H9 (cell line): Measurements from ENCODE around the gene HBD. TPM values are rescaled to one million over a fixed set of nuclear protein-coding genes. Genes with fewer than 3 reads are reported as not detected.

Experiments
- DNase-seq: peaks from one replicate; pipeline ENCODE4 v3.0.0-alpha.2; 2017
- H2AFZ ChIP-seq: one replicate; pipeline ENCODE4 v1.6.1; 2013; ENCODE audit warnings: mild to moderate bottlenecking, low read length, control low read depth, moderate library complexity
- H2AK5ac ChIP-seq: 2 replicates; pipeline ENCODE4 v1.6.1; 2013; ENCODE audit warnings: low read length, control low read depth, mixed read lengths; ENCODE audit not compliant: insufficient read length
- H2BK120ac ChIP-seq: one replicate; pipeline ENCODE4 v1.6.1; 2013; ENCODE audit warnings: low read depth, mild to moderate bottlenecking, low read length, control low read depth, inconsistent platforms; ENCODE audit not compliant: poor library complexity, severe bottlenecking
- H2BK12ac ChIP-seq: 2 replicates; pipeline ENCODE4 v1.6.1; 2013; ENCODE audit warnings: low read length, control low read depth, mixed read lengths, low read depth; ENCODE audit not compliant: insufficient read length
- H2BK15ac ChIP-seq: 2 replicates; pipeline ENCODE4 v1.6.1; 2013; ENCODE audit warnings: low read depth, low read length, control low read depth
- H2BK20ac ChIP-seq: one replicate; pipeline ENCODE4 v1.6.1; 2013; ENCODE audit warnings: low read depth, mild to moderate bottlenecking, low read length, control low read depth, inconsistent platforms; ENCODE audit not compliant: poor library complexity, severe bottlenecking
- H2BK5ac ChIP-seq: 2 replicates; pipeline ENCODE4 v1.6.1; 2013; ENCODE audit warnings: low read length, control low read depth, mixed read lengths; ENCODE audit not compliant: insufficient read length
- H3K14ac ChIP-seq: 2 replicates; pipeline ENCODE4 v1.6.1; 2013; ENCODE audit warnings: low read length, control low read depth; ENCODE audit not compliant: insufficient read depth
- H3K18ac ChIP-seq: 2 replicates; pipeline ENCODE4 v1.6.1; 2013; ENCODE audit warnings: low read depth, mild to moderate bottlenecking, mixed read lengths, low read length, control low read depth; ENCODE audit not compliant: insufficient read length
- H3K23ac ChIP-seq: 2 replicates; pipeline ENCODE4 v1.6.1; 2013; ENCODE audit warnings: low read length, control low read depth, mixed read lengths, low read depth; ENCODE audit not compliant: insufficient read length
- H3K23me2 ChIP-seq: 2 replicates; pipeline ENCODE4 v1.6.1; 2013; ENCODE audit warnings: low read depth, mild to moderate bottlenecking, mixed read lengths, low read length, control low read depth; ENCODE audit not compliant: insufficient read length, poor library complexity, severe bottlenecking
- H3K27ac ChIP-seq: 2 replicates; pipeline ENCODE4 v1.5.1; 2013; ENCODE audit warnings: low read length, control low read depth, mixed read lengths, low read depth; ENCODE audit not compliant: insufficient read length
- H3K27me3 ChIP-seq: 2 replicates; pipeline ENCODE4 v1.6.1; 2013; ENCODE audit warnings: low read length, control low read depth, inconsistent platforms; ENCODE audit not compliant: insufficient read depth
- H3K4ac ChIP-seq: 2 replicates; pipeline ENCODE4 v1.6.1; 2013; ENCODE audit warnings: low read depth, mild to moderate bottlenecking, control low read depth, inconsistent platforms, low read length, moderate library complexity
- H3K4me1 ChIP-seq: 2 replicates; pipeline ENCODE4 v1.6.1; 2013; ENCODE audit warnings: low read length, control low read depth, inconsistent platforms; ENCODE audit not compliant: insufficient read depth
- H3K4me2 ChIP-seq: 2 replicates; pipeline ENCODE4 v1.6.1; 2013; ENCODE audit warnings: low read length, control low read depth, mixed read lengths; ENCODE audit not compliant: insufficient read length, insufficient read depth
- H3K56ac ChIP-seq: 2 replicates; pipeline ENCODE4 v1.6.1; 2013; ENCODE audit warnings: low read depth, mild to moderate bottlenecking, mixed read lengths, low read length, control low read depth; ENCODE audit not compliant: insufficient read length
- H3K79me1 ChIP-seq: 2 replicates; pipeline ENCODE4 v1.6.1; 2013; ENCODE audit warnings: low read depth, mild to moderate bottlenecking, moderate library complexity, low read length, control low read depth, inconsistent platforms; ENCODE audit not compliant: insufficient read depth, poor library complexity, severe bottlenecking
- H3K79me2 ChIP-seq: 2 replicates; pipeline ENCODE4 v1.6.1; 2013; ENCODE audit warnings: low read length, control low read depth, inconsistent platforms; ENCODE audit not compliant: insufficient read depth
- H3K9ac ChIP-seq: 2 replicates; pipeline ENCODE4 v1.6.1; 2013; ENCODE audit warnings: low read length, control low read depth, mixed read lengths; ENCODE audit not compliant: insufficient read length; ENCODE audit errors: extremely low read depth
- H3K9me3 ChIP-seq: one replicate; pipeline ENCODE4 v1.6.1; 2013; ENCODE audit warnings: low read depth, low read length, inconsistent platforms; ENCODE audit not compliant: control insufficient read depth
- H3T11ph ChIP-seq: one replicate; pipeline ENCODE4 v1.6.1; 2013; ENCODE audit warnings: mild to moderate bottlenecking, low read length, control low read depth, inconsistent platforms
- H4K20me1 ChIP-seq: one replicate; pipeline ENCODE4 v1.6.1; 2013; ENCODE audit not compliant: control insufficient read depth, insufficient read length, insufficient read depth
- H4K5ac ChIP-seq: 2 replicates; pipeline ENCODE4 v1.6.1; 2013; ENCODE audit warnings: low read depth, mild to moderate bottlenecking, mixed read lengths, low read length, control low read depth; ENCODE audit not compliant: insufficient read length
- H4K8ac ChIP-seq: replicated peaks from 2 replicates; pipeline ENCODE4 v1.6.1; 2013; ENCODE audit warnings: low read length, control low read depth, mixed read lengths, low read depth; ENCODE audit not compliant: insufficient read length
- H4K91ac ChIP-seq: 2 replicates; pipeline ENCODE4 v1.6.1; 2013; ENCODE audit warnings: low read depth, mild to moderate bottlenecking, moderate library complexity, mixed read lengths, low read length, control low read depth; ENCODE audit not compliant: insufficient read length
- H3K27ac Mint-ChIP-seq, 3 experiments: 2 replicates in 2 of 3; 3 replicates in 1 of 3; pipeline ENCODE4 v1.8.0; 2020 to 2021; ENCODE audit warnings: mixed read lengths in 3 of 3, mild to moderate bottlenecking in 1 of 3, moderate library complexity in 1 of 3
- H3K27me3 Mint-ChIP-seq: 2 replicates; pipeline ENCODE4 v1.8.0; 2021; ENCODE audit warnings: low read depth, mild to moderate bottlenecking, moderate library complexity, mixed read lengths
- H3K36me3 Mint-ChIP-seq, 3 experiments: 2 replicates in 2 of 3; 3 replicates in 1 of 3; pipeline ENCODE4 v1.8.0; 2020 to 2021; ENCODE audit warnings: low read depth in 3 of 3, mixed read lengths in 3 of 3; ENCODE audit not compliant: insufficient read depth in 1 of 3
- H3K4me1 Mint-ChIP-seq, 2 experiments: 2 replicates each; pipeline ENCODE4 v1.8.0; 2020; ENCODE audit warnings: mixed read lengths in 2 of 2
- H3K4me3 Mint-ChIP-seq, 2 experiments: 2 replicates in 1 of 2; 3 replicates in 1 of 2; pipeline ENCODE4 v1.8.0; 2020 to 2021; ENCODE audit warnings: mild to moderate bottlenecking in 2 of 2, mixed read lengths in 2 of 2, moderate library complexity in 1 of 2
- H3K9me3 Mint-ChIP-seq, 2 experiments: 2 replicates in 1 of 2; 3 replicates in 1 of 2; pipeline ENCODE4 v1.8.0; 2020; ENCODE audit warnings: mild to moderate bottlenecking in 2 of 2, mixed read lengths in 2 of 2, moderate library complexity in 1 of 2
- CTCF ChIP-seq: fragments of 200-600 bp; sonication (generic); conservative IDR thresholded peaks from 3 replicates; pipeline ENCODE4 v1.8.0; 2021; ENCODE audit warnings: antibody characterized with exemption, mild to moderate bottlenecking
- WGBS: extraction: QIAGEN DNeasy Blood & Tissue Kit; methylation state at CpG from one replicate; pipeline ENCODE4 v1.1.7; 2013; ENCODE audit warnings: missing lambda C conversion rate, low lambda C conversion rate, mixed read lengths; ENCODE audit not compliant: insufficient read length; ENCODE audit errors: extremely low coverage; 5-methylcytosine and 5-hydroxymethylcytosine counted together
- total RNA-seq: library from RNA; stranded (reverse); gene quantifications from 2 replicates; pipeline ENCODE4 v1.2.1, GENCODE V29; 2021

The HBD gene
- total RNA-seq, 1 experiment from 2014 or later: not detected

GRCh38 chr11:5247472-5248192 is 13.3 kb upstream of the HBD start:
- Histone ChIP-seq H3K9ac (no peak overlapping the region), H3K27ac (no peak overlapping the region), H2BK12ac (no peak overlapping the region), H3K4me2 (no peak overlapping the region), H3K9me3 (no peaks in the 10 kb centered on the region), H3K4me1 (no peaks in the 10 kb centered on the region), H2BK15ac (no peak overlapping the region), H2BK5ac (no peak overlapping the region), H3K4ac (no peak overlapping the region), H3K23ac (no peak overlapping the region), H3K56ac (no peak overlapping the region), H4K20me1 (no peaks in the 10 kb centered on the region), H3K79me2 (no peaks in the 10 kb centered on the region), H3K18ac (no peak overlapping the region), H3K23me2 (no peaks in the 10 kb centered on the region), H4K8ac (no peak overlapping the region), H4K91ac (no peak overlapping the region), H3K14ac (no peak overlapping the region), H3K27me3 (no peaks in the 10 kb centered on the region), H2AFZ (no peak overlapping the region), H3T11ph (no peak overlapping the region), H2AK5ac (no peak overlapping the region), H2BK20ac (no peak overlapping the region), H2BK120ac (no peak overlapping the region), H3K79me1 (no peaks in the 10 kb centered on the region), H4K5ac (no peak overlapping the region)
- H3K9me3 Mint-ChIP-seq: no peaks in the 10 kb centered on the region
- WGBS: no CpG with 5 or more reads among the region's 3 CpGs
- H3K27me3 Mint-ChIP-seq: peaks cover 11% of the 10 kb centered on the region
- H3K4me3 Mint-ChIP-seq: no peak overlapping the region
- no peak for DNase-seq
- TF ChIP-seq CTCF: no peak
- no peak overlapping the region for H3K27ac Mint-ChIP-seq
- no peaks in the 10 kb centered on the region for H3K36me3 Mint-ChIP-seq
- no peaks in the 10 kb centered on the region for H3K4me1 Mint-ChIP-seq
